OCI-M2 (cell line): Measurements from ENCODE around the gene ARHGAP12.

Source experiments
- DNase-seq: peaks from one replicate; lab custom pipeline; 2025; ENCODE audit not compliant: unreplicated experiment; lab: John Stamatoyannopoulos, UW

ARHGAP12 gene

DNA sequence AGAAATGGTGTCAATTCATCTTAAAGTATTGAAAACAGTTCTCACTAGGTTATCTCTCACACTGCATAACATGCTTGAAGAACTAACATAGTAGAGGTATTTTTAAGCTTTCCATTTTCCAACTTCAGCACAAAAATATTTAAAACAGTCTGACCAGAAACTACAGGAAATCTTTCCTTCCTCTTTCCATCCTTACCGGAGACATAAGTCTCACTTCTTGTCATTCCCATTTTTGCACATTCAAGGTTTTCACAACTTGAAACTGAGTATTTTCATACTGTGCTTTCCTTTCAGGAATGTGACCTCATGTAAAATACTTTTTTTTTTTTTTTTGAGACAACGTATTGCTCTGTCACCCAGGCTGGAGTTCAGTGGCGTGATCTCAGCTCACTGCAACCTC lies 45.2 kb downstream of the ARHGAP12 start:
- DNase-seq, result no peak

- no peak for DNase-seq
Observed at GRCh38 chr10:31878486-31878885, 50.1 kb downstream of the ARHGAP12 start.

- no peak for DNase-seq
Observed at GRCh38 chr10:31876652-31877352, 51.8 kb downstream of the ARHGAP12 start.

DNA sequence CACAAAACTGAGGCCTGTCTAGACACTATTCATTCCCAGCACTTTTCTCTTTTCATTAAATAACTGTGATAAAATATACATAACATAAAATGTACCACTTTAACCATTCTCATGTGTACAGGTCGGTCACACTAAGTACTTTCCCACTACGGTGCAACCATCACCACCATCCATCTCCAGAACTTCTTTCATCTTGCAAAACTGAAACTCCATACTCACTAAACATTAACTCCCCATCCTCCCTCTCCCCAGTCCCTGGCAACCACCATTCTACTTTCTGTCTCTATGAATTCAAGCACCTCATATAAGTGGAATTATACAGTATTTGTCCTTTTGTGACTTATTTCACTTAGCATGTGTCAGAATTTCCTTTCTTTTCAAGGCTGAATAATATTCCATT lies 53.0 kb downstream of the ARHGAP12 start:
- no peak for DNase-seq

DNA sequence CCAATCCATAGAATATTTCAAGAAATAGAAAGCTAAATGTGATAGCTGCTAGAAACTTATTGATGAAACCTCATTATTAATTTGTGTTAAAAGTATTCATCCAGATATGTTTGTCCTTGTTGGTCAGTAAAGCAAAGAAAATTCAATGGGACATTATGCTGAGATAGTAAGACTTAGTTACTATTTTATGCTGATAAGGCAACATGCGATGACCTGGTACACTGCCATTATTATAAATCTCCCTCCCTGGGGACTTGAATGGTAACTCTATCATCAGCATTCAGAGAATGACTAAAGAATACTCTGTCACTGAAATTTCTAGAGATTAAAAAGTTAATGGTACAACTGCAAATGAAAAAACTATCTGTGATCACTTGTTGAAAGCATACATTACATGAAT lies 54.9 kb downstream of the ARHGAP12 start:
- no peak for DNase-seq

- no peak for DNase-seq
Observed at GRCh38 chr10:31871266-31872065, 57.2 kb downstream of the ARHGAP12 start.

- no peak for DNase-seq
Observed at GRCh38 chr10:31867646-31868045, 61.0 kb downstream of the ARHGAP12 start.

DNA sequence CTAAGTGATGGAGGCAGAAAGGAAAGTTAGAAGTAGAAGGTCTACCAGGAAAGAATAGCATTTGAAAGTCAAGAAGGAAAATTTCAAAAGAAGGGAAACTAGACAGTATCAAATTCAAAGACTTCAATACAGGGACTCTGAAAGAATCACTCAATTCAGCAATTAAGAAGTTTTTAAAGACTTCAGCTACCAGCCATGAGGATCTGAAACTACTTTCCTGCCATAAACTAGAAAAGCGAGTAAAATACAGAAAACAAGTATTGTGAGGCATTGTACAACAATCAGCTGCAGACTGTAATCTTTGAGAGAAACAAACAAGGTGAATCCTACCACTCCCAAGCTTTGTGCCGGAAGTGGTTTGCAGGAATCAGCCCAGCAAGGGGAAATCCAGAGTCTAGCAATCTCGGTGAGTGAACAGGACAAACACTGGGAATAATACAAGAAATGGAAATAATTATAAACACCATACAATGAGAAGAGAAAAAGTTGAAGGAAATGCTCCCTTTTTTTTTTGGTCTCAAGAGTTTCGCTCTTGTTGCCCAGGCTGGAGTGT lies 62.4 kb downstream of the ARHGAP12 start:
- no peak for DNase-seq

- no peak for DNase-seq
Observed at GRCh38 chr10:31864834-31865518, 63.7 kb downstream of the ARHGAP12 start.

DNA sequence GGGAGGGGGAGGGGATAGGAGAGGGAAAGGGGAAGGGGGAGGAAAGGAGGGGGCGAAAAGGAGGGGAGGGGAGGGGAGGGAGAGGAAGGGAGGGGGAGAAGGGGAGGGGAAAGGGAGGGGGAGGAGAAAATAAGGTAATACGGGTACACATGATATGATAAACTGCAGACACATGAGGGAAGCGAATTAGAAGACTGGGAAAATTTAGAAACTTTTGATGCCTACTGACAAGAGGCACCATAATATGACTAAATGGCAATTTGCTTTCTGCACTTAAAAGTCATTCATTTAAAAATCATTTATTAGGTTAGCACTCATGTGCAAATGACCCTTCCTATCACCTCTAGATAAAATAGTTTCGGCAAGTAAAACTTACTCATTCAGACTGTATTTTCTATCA lies 73.6 kb downstream of the ARHGAP12 start:
- no peak for DNase-seq

DNA sequence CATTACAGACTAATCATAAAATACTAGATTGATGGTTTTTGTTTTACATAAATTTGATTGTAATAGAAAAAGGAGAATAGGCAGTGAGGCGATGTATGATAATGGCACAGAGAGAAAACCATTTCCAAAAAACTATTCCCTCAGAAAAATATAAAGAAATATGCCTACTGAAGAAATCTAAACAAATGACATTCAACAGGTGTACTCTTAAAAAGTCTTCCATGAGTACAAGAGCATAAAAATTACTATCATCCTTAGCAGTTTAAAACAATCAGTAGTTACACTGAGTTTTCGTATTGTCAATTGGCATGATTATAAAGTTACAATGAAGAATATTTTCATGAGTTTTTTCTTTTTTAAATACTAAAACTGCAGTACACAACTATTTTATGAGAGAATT lies 75.0 kb downstream of the ARHGAP12 start:
- DNase-seq, result no peak

DNA sequence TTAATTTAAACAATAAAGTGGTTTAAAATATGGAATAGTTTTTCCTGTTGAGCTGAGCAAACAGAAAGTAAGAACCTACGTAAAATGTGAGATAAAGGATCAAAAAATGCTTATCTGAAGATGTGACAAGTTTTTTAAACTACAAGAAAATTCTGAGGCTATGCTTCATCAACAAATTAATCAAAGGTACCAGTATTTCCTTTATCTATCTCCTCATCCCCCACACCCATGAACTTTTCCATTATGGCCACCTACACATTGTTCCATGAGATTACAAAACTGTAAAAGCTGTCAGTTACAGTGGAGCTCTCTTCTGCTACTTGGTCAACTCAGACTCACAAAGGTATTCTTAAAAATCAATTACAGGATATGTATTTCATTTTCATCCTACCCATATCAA lies 77.4 kb downstream of the ARHGAP12 start:
- no peak for DNase-seq

DNA sequence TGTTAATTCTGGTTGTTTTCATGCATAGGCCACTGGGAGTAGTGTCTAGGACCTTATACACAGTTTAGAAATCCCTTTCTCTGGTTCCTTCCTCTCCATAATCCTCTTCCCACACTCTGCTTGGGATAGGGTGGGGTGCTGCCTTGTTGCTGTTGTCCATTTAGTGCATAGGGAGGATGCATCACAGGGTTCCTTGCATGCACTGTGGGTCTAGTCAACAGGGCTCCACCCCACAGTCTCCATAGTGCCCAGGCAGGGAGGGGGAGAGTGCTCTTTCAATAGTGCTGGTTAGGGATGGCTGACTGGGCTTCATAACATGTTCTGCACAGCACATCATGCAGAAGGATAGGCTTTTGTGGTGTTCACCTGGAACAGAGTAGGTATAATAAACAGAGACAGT lies 81.1 kb downstream of the ARHGAP12 start:
- DNase-seq, result no peak

- no peak for DNase-seq
Observed at GRCh38 chr10:31838709-31839108, 89.9 kb downstream of the ARHGAP12 start.

- DNase-seq, result no peak
Observed at GRCh38 chr10:31838065-31838464, 90.6 kb downstream of the ARHGAP12 start.

GRCh38 chr10:31836569-31837406 lies 91.8 kb downstream of the ARHGAP12 start:
- DNase-seq, result no peak

DNA sequence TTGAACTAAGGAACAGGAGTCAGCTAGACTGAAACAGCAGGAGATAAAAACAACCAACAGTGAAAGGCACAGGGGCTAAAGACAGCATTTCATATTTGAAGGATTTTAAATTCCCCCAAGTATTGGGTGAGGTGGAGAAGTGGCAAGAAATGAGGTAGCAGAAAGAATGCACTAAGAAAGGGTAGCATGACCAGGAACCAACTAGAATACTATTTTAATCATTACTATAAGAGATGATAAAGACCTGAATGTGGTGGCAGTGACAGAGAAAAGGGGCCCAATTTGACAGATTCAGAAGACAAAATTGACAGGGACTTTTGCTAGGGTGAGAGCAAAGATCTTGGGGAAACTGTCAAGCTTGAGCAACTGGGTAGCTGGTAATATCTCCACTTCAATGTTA lies 94.9 kb downstream of the ARHGAP12 start:
- DNase-seq, result no peak

- DNase-seq, result no peak
Observed at GRCh38 chr10:31832261-31832660, 96.4 kb downstream of the ARHGAP12 start.

GRCh38 chr10:31830887-31831286 lies 97.7 kb downstream of the ARHGAP12 start:
- no peak for DNase-seq

DNA sequence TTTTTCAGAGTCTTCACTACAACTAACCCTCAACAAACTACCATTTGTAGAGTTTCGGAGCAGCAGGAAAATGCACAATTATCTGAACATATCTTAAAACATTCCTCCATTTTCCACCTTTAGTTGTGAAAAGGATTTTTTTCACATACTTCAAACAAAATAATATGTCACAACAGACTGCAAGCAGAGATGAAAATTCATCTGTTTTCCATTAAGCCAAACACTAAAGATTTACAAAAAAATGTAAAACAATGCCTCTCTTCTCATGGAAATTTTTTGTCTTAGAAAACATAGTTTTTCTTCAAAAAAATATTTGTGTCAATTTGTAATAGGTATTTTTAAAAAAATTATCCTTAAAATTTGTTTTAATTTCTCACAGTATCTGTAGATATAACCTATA lies 98.9 kb downstream of the ARHGAP12 start:
- DNase-seq, result no peak

DNA sequence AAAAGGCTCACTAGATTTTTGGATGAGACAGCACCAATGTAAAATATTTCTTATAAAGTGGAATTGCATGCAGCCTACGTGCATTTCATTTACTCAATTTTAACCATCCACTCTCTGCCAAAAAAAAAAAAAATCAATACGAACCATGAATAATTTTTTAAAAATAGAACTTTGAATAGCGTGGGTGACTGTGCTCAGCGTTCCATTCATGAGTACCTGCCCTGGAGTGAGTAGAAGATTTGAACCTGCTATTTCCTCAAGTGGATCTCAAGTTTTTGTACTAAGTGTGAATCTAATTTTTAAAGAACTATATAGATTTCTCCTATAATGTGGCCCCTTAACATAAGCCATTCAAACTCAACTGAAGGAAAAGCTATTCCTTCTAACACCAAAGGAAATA lies 105.3 kb downstream of the ARHGAP12 start:
- DNase-seq, result no peak
